Nephron progenitor cell (in vitro differentiated cells): ENCODE data around the gene BTBD2.

Experiments
- DNase-seq: peaks from one replicate; pipeline ENCODE4 v3.0.0; 2021
- H3K27ac Mint-ChIP-seq: 2 replicates; pipeline ENCODE4 v1.8.0; 2021; ENCODE audit warnings: mild to moderate bottlenecking, moderate library complexity, mixed read lengths
- H3K27me3 Mint-ChIP-seq: 2 replicates; pipeline ENCODE4 v1.8.0; 2021; ENCODE audit warnings: mild to moderate bottlenecking, low read depth, mixed read lengths; ENCODE audit not compliant: poor library complexity
- H3K36me3 Mint-ChIP-seq: 2 replicates; pipeline ENCODE4 v1.8.0; 2021; ENCODE audit warnings: low read depth, mixed read lengths
- H3K4me1 Mint-ChIP-seq: 2 replicates; pipeline ENCODE4 v1.8.0; 2021; ENCODE audit warnings: mixed read lengths
- H3K4me3 Mint-ChIP-seq: 2 replicates; pipeline ENCODE4 v1.8.0; 2021; ENCODE audit warnings: mild to moderate bottlenecking, moderate library complexity, mixed read lengths
- H3K9me3 Mint-ChIP-seq: 2 replicates; pipeline ENCODE4 v1.8.0; 2021; ENCODE audit warnings: mild to moderate bottlenecking, moderate library complexity, mixed read lengths
- TF ChIP-seq, protein P1 (sequence below): fragments of 200-600 bp; sonication (generic); IDR thresholded peaks from 2 replicates; pipeline ENCODE4 v1.5.0; 2021; ENCODE audit warnings: antibody characterized with exemption

BTBD2 gene

DNA sequence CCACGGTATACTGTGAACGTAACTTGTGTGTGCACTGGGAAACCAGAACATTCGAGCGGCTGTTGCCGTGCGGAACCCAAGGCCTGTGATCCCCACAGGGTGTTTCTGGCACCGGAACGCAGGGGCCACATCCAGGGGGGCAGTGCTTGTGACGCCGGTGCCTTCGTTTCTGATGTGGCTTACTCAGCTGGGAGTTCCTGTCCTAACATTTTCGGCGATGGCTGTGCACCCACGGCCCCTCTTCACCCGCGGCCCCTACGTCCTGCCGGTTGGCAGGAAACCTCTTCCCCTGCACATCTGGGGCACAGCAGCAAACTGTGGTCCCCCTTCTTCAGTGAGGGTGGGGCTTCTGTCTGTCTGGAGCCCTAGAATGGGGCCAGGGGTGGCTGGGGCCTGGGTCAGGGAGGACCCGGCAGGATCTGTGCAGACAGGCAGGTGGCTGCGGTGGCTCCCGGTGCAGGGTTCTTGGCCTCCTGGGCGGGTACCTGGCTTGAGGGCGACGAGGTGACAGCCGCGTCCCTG lies 48.4 kb downstream of the BTBD2 start:
- TF ChIP-seq, protein P1, sequence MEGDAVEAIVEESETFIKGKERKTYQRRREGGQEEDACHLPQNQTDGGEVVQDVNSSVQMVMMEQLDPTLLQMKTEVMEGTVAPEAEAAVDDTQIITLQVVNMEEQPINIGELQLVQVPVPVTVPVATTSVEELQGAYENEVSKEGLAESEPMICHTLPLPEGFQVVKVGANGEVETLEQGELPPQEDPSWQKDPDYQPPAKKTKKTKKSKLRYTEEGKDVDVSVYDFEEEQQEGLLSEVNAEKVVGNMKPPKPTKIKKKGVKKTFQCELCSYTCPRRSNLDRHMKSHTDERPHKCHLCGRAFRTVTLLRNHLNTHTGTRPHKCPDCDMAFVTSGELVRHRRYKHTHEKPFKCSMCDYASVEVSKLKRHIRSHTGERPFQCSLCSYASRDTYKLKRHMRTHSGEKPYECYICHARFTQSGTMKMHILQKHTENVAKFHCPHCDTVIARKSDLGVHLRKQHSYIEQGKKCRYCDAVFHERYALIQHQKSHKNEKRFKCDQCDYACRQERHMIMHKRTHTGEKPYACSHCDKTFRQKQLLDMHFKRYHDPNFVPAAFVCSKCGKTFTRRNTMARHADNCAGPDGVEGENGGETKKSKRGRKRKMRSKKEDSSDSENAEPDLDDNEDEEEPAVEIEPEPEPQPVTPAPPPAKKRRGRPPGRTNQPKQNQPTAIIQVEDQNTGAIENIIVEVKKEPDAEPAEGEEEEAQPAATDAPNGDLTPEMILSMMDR = no peak
- no peaks in the 10 kb centered on the region for H3K9me3 Mint-ChIP-seq
- H3K4me3 Mint-ChIP-seq = no peak overlapping the region
- H3K4me1 Mint-ChIP-seq = peaks cover 6% of the 10 kb centered on the region
- peaks cover 16% of the 10 kb centered on the region for H3K36me3 Mint-ChIP-seq
- H3K27me3 Mint-ChIP-seq = peaks cover 2% of the 10 kb centered on the region
- no peak for DNase-seq
- H3K27ac Mint-ChIP-seq = peak overlapping the region; percentile 59

DNA sequence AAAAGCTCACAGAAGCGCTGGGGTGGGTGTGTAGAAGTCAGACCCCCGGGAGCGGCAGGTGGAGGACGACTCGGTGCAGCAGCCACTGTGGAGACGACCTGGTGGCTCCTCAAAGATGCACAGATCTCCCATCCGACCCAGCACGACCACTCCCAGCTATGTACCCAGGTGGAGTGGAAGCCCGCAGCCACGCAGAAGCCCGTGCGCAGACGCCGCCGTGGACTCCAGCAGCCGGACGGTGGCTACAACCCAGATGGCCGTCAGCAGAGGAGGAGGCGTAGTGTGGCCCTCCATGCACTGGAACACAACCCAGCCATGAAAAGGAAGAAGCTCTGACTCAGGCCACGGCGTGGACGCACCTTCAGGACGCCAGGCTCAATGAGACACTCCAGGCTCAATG lies 52.8 kb downstream of the BTBD2 start:
- H3K4me3 Mint-ChIP-seq = no peak overlapping the region
- H3K27ac Mint-ChIP-seq = no peak overlapping the region
- TF ChIP-seq, protein P1 = no peak
- DNase-seq = no peak
- H3K36me3 Mint-ChIP-seq = peaks cover 19% of the 10 kb centered on the region
- no peaks in the 10 kb centered on the region for H3K9me3 Mint-ChIP-seq
- H3K4me1 Mint-ChIP-seq = peaks cover 15% of the 10 kb centered on the region
- no peaks in the 10 kb centered on the region for H3K27me3 Mint-ChIP-seq

DNA sequence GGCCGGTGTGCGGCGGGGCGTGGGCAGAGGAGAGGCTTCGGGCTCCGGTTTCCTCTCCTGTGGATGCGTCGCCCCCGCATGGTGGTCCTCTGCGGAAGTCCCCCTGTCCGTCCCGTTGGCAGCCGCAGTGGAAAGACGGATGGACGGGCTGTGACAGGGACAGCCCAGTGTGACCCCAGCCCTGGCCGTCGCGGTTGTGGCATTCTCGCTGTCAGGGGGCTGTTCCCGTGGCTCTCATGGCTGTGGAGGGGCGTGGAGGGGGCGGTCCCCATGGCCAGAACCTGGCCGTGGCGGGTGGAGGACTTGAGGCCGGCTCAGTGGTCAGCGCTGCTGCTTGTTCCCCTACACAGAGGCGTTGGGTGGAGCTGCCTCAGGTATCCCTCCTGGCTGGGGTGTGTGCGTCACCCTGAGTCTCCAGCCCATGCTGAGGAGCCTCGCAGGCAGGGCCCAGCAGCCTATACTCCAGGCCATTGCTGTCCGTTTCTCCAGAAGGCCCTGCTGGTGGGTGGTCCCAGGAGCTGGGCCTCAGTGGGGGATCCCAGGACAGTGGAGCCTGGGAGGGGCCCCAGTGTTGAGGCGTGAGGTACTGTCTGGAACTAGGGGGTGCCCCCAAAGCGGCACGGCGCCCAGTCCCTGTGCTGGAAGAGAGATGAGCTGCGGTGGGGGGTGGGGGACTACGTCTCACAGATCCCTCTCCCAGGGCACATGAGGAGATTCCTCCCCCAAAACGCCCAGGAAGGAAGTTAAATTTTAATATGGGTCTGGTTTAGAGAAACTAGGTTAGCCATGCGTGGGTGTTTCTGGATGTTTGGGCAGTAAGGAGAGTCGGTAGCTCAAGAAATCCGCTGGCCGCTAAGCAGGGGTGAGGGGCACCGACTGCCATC lies 54.3 kb downstream of the BTBD2 start:
- peaks cover 22% of the 10 kb centered on the region for H3K4me1 Mint-ChIP-seq
- no peaks in the 10 kb centered on the region for H3K27me3 Mint-ChIP-seq
- DNase-seq = no peak
- TF ChIP-seq, protein P1 = no peak
- H3K4me3 Mint-ChIP-seq = no peak overlapping the region
- peaks cover 18% of the 10 kb centered on the region for H3K36me3 Mint-ChIP-seq
- peak overlapping the region; percentile 48 for H3K27ac Mint-ChIP-seq
- no peaks in the 10 kb centered on the region for H3K9me3 Mint-ChIP-seq

DNA sequence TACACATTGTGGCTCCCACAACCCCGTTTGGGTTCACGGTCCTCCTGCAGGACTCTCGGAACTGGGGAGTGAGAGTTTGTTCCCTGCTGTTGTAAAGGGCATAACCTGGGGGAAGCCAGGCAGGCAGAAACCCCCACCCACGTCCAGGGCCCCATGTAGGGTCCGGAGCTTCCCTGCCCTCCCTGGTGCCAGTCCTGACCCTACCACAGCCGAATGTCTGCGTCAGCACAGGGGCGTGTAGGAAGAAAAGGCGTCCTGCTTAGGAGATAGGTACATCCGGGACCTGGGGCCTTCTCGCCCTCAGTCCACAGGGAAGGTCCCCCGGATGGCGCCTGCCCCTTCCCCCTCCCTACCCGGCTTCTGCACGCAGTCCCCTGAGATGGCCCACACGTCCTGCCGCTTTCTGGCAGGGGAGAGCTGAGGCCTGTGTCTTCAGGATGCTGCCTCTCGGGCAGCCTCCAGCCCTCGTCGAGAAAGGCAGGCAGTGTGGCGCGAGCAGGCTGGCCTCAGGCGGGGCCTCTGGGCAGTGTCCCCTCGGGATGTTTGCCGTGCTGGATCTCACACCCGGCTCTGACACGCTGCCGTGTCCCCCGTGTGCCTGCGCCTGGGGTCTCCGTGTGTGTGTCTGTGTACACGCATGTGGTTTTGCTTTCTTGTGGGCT lies 55.5 kb downstream of the BTBD2 start:
- DNase-seq = no peak
- Mint-ChIP-seq H3K9me3 (no peaks in the 10 kb centered on the region), H3K4me3 (no peak overlapping the region), H3K36me3 (peaks cover 14% of the 10 kb centered on the region), H3K4me1 (peaks cover 24% of the 10 kb centered on the region), H3K27me3 (no peaks in the 10 kb centered on the region), H3K27ac (peak overlapping the region; percentile 91)
- TF ChIP-seq, protein P1 = no peak

DNA sequence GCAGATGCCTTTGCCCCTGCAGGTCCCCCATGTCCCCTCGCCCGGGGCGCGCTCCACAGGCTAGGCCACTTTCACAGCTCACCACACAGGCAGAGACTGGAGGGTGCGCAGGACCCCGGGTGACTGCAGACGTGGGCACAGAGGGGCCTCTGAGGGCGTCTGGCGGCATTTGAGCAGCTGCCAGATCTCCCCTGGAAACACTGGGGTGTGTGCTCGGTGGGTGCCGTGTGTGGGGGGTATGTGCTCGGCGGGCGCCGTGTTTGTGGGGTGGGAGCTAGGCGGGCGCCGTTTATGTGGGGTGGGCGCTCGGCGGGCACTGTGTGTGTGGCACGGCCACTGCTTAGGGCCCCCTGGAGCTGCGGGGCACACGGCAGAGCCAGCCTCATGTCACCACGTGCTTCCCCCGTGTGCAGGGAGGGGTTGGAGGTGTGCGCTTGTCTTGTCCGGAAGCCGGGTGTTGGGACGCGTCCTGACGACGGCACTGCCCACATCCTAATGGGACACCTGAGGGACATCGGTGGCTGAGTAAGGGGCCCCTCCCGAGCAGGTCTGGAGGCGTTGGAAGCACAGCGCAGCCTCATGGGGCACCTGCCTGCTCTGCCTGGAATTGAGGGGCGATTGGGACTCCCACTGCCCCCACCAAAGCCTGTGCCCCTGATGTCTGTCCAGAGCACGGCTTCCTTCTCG lies 57.8 kb downstream of the BTBD2 start:
- Mint-ChIP-seq H3K4me1 (peaks cover 25% of the 10 kb centered on the region), H3K9me3 (no peaks in the 10 kb centered on the region), H3K27me3 (no peaks in the 10 kb centered on the region), H3K36me3 (peaks cover 9% of the 10 kb centered on the region), H3K4me3 (no peak overlapping the region), H3K27ac (no peak overlapping the region)
- TF ChIP-seq, protein P1 = no peak
- DNase-seq = no peak
